Stomach (tissue), 4 donors: ENCODE results near the gene ZNF69.

Experiments used
- EP300 ChIP-seq: sonication (generic); formaldehyde crosslinking; IDR thresholded peaks from one replicate; pipeline ENCODE4 v1.6.1; 2017; ENCODE audit warnings: antibody characterized with exemption
- POLR2A ChIP-seq, 4 donors: fragments of 450-650 bp; IDR thresholded peaks; one replicate each; pipeline ENCODE4 v1.6.1; 2016; ENCODE audit warnings: antibody characterized with exemption in 4 of 4, control low read depth in 2 of 4, mild to moderate bottlenecking in 1 of 4, moderate library complexity in 1 of 4
- POLR2AphosphoS5 ChIP-seq, 3 donors: sonication (generic); formaldehyde crosslinking; IDR thresholded peaks; one replicate each; pipeline ENCODE4 v1.6.1; 2016; ENCODE audit warnings: antibody characterized with exemption in 3 of 3
- TF ChIP-seq, protein P1 (sequence below), 7 experiments: fragments of 450-650 bp in 4 of 7; fragments of 200-600 bp in 3 of 7; sonication (generic) in 3 of 7; IDR thresholded peaks; one replicate each; pipeline ENCODE4 v1.5.1; 2016 to 2019; ENCODE audit warnings: antibody characterized with exemption in 7 of 7, control low read depth in 2 of 7, mild to moderate bottlenecking in 1 of 7

DNA sequence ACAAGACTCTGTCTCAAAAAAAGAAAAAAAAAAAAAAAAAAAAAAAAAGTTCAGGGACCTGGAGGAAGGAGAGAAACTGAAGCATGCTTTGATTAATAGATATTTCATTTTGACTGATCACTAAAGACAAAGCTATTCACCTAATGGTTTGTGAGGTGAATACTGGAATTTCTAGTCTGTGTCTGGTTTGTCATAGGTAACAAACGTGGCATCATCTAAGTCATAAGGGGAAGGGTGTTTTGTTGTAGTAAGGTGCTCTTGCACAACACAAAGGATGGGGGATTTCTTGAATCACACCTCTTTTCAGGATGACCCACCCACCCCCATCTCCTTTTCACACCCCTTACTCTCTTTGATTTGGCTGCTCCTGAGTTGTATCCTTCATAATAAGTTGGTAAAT lies 13.8 kb upstream of the ZNF69 start:
- TF ChIP-seq, protein P1, sequence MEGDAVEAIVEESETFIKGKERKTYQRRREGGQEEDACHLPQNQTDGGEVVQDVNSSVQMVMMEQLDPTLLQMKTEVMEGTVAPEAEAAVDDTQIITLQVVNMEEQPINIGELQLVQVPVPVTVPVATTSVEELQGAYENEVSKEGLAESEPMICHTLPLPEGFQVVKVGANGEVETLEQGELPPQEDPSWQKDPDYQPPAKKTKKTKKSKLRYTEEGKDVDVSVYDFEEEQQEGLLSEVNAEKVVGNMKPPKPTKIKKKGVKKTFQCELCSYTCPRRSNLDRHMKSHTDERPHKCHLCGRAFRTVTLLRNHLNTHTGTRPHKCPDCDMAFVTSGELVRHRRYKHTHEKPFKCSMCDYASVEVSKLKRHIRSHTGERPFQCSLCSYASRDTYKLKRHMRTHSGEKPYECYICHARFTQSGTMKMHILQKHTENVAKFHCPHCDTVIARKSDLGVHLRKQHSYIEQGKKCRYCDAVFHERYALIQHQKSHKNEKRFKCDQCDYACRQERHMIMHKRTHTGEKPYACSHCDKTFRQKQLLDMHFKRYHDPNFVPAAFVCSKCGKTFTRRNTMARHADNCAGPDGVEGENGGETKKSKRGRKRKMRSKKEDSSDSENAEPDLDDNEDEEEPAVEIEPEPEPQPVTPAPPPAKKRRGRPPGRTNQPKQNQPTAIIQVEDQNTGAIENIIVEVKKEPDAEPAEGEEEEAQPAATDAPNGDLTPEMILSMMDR (IDR thresholded peaks at IDR 0.05) = no peak
- no peak for TF ChIP-seq EP300
- no peak for TF ChIP-seq POLR2AphosphoS5 (IDR thresholded peaks at IDR 0.05)
- TF ChIP-seq POLR2A (IDR thresholded peaks at IDR 0.05) = no peak
